ENCODE measurements around the gene AFDN.

DNA sequence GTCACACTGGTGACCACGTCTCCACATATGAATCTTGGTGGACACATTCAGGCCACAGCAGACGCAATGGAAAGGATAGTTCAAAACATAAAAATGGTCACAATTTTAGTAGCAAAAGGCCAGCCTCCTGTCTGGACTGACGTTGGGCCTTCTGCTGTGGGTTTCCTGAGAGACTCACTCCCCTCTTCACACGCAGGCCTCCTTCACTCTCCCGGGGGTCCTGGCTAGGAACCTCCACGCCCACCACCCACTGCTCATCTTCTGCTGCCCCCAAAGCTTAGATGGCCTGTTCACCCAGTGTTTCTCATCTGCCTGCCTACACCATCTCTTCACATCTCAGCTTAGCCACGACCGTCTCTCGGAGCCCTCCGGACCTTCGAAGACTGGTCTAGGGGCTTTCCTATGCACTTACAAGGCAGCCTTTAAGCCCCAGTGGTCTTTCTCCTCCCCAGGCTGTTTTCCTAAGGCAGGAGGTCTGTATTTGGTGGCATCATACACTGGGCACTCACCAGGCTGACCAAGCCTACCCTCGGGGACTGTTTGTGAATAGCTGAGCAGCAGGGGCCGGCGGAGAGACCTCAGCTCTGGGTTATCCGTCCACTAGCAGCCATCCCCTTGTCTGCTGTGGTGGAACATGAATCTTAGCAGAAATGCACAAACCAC, 46.6 kb upstream of the AFDN start:
- TF ChIP-seq BACH1 (IDR thresholded peaks at IDR 0.05; ENCODE audit: low read length) (no peak), POLR2A (IDR thresholded peaks at IDR 0.05; ENCODE audit: control extremely low read depth in 1 of 2, low read depth in 2 of 2, low read length in 2 of 2) (no peak)

Measured in H1 (cell line).